ENCODE data around the gene OASL. TPM values are rescaled to one million over a fixed set of nuclear protein-coding genes. Genes with fewer than 3 reads are reported as not detected.

OASL gene
- total and polyA plus RNA-seq, 2 of the 4 experiments (the other 2 are of a cell fraction): under 0.01 to 0.05 TPM

- dilution Hi-C loops (cut with HindIII; ENCODE audit: low sequenced_read_pairs, unreplicated experiment): no loop called here
- WGBS, 2 experiments (ENCODE audit: extremely low coverage in 2 of 2, insufficient read length in 1 of 2): no CpG with 5 or more reads among the region's 2 CpGs
Measured at GRCh38 chr12:121022713-121023112, 16.3 kb downstream of the OASL start.

More at GRCh38 chr12:121022713-121023112, 16.3 kb downstream of the OASL start:
- no peak overlapping the region for H3K14ac ChIP-seq (replicated peaks; ENCODE audit: low read depth, low read length)
- no peak overlapping the region for H2BK20ac ChIP-seq (ENCODE audit: low read depth, low read length)
- H2AK5ac ChIP-seq (ENCODE audit: low read depth, low read length): no peak overlapping the region
- no peak overlapping the region for H2BK5ac ChIP-seq (ENCODE audit: low read depth, low read length, poor library complexity, severe bottlenecking)
- intact Hi-C loops (cut with micrococcal nuclease) (no loop called here), in situ Hi-C loops (cut with MboI; ENCODE audit: low sequenced_read_pairs) (no loop called here)
- H3K56ac ChIP-seq (ENCODE audit: extremely low read depth, insufficient read depth, low read length): no peak overlapping the region
- H3K9me3 ChIP-seq (ENCODE audit: control insufficient read depth, insufficient read depth, low read length): no peaks in the 10 kb centered on the region
- H2BK120ac ChIP-seq (ENCODE audit: low read depth, low read length): no peak overlapping the region
- H3K18ac ChIP-seq (ENCODE audit: low read depth, low read length): no peak overlapping the region
- ChIA-PET POLR2A (ENCODE audit: unreplicated experiment) (no interaction called here), CTCF (no interaction called here)
- H3K27ac ChIP-seq (ENCODE audit: insufficient read depth, low read length): no peak overlapping the region
- ATAC-seq (ENCODE audit: low read depth) (no peak), DNase-seq (no peak)
- H3K4ac ChIP-seq (ENCODE audit: low read depth, low read length): no peak overlapping the region
- no TSS peak for BruUV-seq (replicated peaks)
- peaks cover 22% of the 10 kb centered on the region for H3K27me3 ChIP-seq (ENCODE audit: control insufficient read depth, insufficient read depth, low read length)
- no peak overlapping the region for H3K9ac ChIP-seq (ENCODE audit: low read depth, low read length)
- no peaks in the 10 kb centered on the region for H3K4me1 ChIP-seq (ENCODE audit: control insufficient read depth, insufficient read depth, low read length)
- no peak overlapping the region for H4K91ac ChIP-seq (ENCODE audit: insufficient read depth, low read depth, low read length)
- TF ChIP-seq CHD1 (IDR thresholded peaks at IDR 0.05; ENCODE audit: low read depth, low read length) (no peak), MAFK (IDR thresholded peaks at IDR 0.05; ENCODE audit: low read depth, low read length) (no peak), NFE2L2 (IDR thresholded peaks at IDR 0.05; ENCODE audit: low read depth, low read length) (no peak), MXI1 (IDR thresholded peaks at IDR 0.05; ENCODE audit: borderline replicate concordance, low read depth, low read length) (no peak), CTCF (conservative IDR thresholded peaks at IDR 0.05; ENCODE audit: low read depth, low read length) (no peak), MAZ (IDR thresholded peaks at IDR 0.05; ENCODE audit: borderline replicate concordance, low read depth, low read length) (no peak), CEBPB (IDR thresholded peaks at IDR 0.05; ENCODE audit: low read depth, low read length) (no peak), RAD21 (IDR thresholded peaks at IDR 0.05; ENCODE audit: low read length) (no peak), BHLHE40 (IDR thresholded peaks at IDR 0.05; ENCODE audit: low read depth, low read length) (no peak), SMC3 (IDR thresholded peaks at IDR 0.05; ENCODE audit: low read depth, low read length) (no peak)
- no peak overlapping the region for H4K8ac ChIP-seq (ENCODE audit: low read depth in 2 of 2, low read length in 2 of 2)
- no peaks in the 10 kb centered on the region for H3K79me1 ChIP-seq (ENCODE audit: low read depth in 1 of 2, low read length in 2 of 2)
- no peak overlapping the region for H3K23ac ChIP-seq (ENCODE audit: low read depth, low read length)
- no peaks in the 10 kb centered on the region for H3K36me3 ChIP-seq (ENCODE audit: control insufficient read depth, insufficient read depth, low read length)
- H4K5ac ChIP-seq (ENCODE audit: low read depth, low read length): no peak overlapping the region
- no peak overlapping the region for H3K4me3 ChIP-seq (ENCODE audit: insufficient read depth, low read depth, low read length)
- no peak overlapping the region for H2BK15ac ChIP-seq (ENCODE audit: low read depth, low read length)
- no peak overlapping the region for H3K4me2 ChIP-seq (ENCODE audit: low read depth, low read length)
- no peak overlapping the region for H2AK9ac ChIP-seq (replicated peaks; ENCODE audit: low read depth, low read length, poor library complexity)
- no peak overlapping the region for H2AFZ ChIP-seq (replicated peaks; ENCODE audit: low read length, poor library complexity)
- H4K20me1 ChIP-seq (ENCODE audit: insufficient read depth, low read length): no peaks in the 10 kb centered on the region
- no peaks in the 10 kb centered on the region for H3K9me1 ChIP-seq (ENCODE audit: insufficient read depth, low read length)

All from IMR-90 (cell line).